HEK293 (cell line): ENCODE measurements around the gene GPR83.
A peak's percentile ranks its signal among the peaks of the same experiment; 100 is the strongest.

Source experiments
- CTCF ChIA-PET: fragments of 350-600 bp; formaldehyde crosslinking; extraction: SDS; loops from one replicate; lab custom pipeline; 2021; ENCODE audit warnings: antibody characterized with exemption; lab: Yijun Ruan, JAX
- POLR2A ChIA-PET: fragments of 300-600 bp; formaldehyde crosslinking; extraction: SDS; loops from one replicate; lab custom pipeline; 2020; ENCODE audit warnings: antibody characterized with exemption, inconsistent platforms; lab: Yijun Ruan, JAX
- H3K27ac ChIP-seq: fragments of 200-500 bp; sonication (Bioruptor generic); 2 replicates; pipeline ENCODE4 v1.5.1; 2014; ENCODE audit warnings: low read depth, low read length, control low read depth, inconsistent platforms; ENCODE audit errors: extremely low read depth
- H3K36me3 ChIP-seq, 2 experiments: fragments of 200-500 bp in 1 of 2; sonication (Bioruptor generic) in 1 of 2; 1 replicate in 1 of 2; 2 replicates in 1 of 2; pipeline ENCODE4 v1.5.1; 2014 to 2017; ENCODE audit warnings: inconsistent platforms in 2 of 2, low read length in 2 of 2; ENCODE audit not compliant: control insufficient read depth in 2 of 2, insufficient read depth in 1 of 2
- H3K4me1 ChIP-seq: fragments of 200-500 bp; sonication (Bioruptor generic); 2 replicates; pipeline ENCODE4 v1.5.1; 2014; ENCODE audit warnings: mild to moderate bottlenecking, low read length, inconsistent platforms; ENCODE audit not compliant: control insufficient read depth, insufficient read depth
- H3K4me3 ChIP-seq: 2 replicates; pipeline ENCODE4 v1.5.1; 2011; ENCODE audit warnings: low read depth, mild to moderate bottlenecking, control low read depth, low read length, moderate library complexity
- H3K9me3 ChIP-seq: fragments of 200-500 bp; sonication (Bioruptor generic); 2 replicates; pipeline ENCODE4 v1.5.1; 2014; ENCODE audit warnings: low read depth, low read length, inconsistent platforms; ENCODE audit not compliant: control insufficient read depth, insufficient read depth
- AEBP2 ChIP-seq: fragments of 450-650 bp; formaldehyde crosslinking; IDR thresholded peaks from 2 replicates; pipeline ENCODE4 v1.5.1; 2016; ENCODE audit warnings: missing biosample characterization, missing genetic modification characterization, borderline replicate concordance
- INSM2 ChIP-seq: fragments of 450-650 bp; formaldehyde crosslinking; IDR thresholded peaks from 2 replicates; pipeline ENCODE4 v1.5.1; 2016; ENCODE audit warnings: missing biosample characterization, missing genetic modification characterization
- KLF16 ChIP-seq: fragments of 450-650 bp; formaldehyde crosslinking; IDR thresholded peaks from 2 replicates; pipeline ENCODE4 v1.5.1; 2017; ENCODE audit warnings: missing biosample characterization, missing genetic modification characterization
- PRDM2 ChIP-seq: fragments of 450-650 bp; formaldehyde crosslinking; IDR thresholded peaks from 2 replicates; pipeline ENCODE4 v1.5.1; 2016; ENCODE audit warnings: missing biosample characterization, missing genetic modification characterization, borderline replicate concordance
- PRDM6 ChIP-seq: fragments of 450-650 bp; formaldehyde crosslinking; IDR thresholded peaks from 2 replicates; pipeline ENCODE4 v1.5.1; 2017; ENCODE audit warnings: missing biosample characterization, missing genetic modification characterization
- YY1 ChIP-seq: fragments of 450-650 bp; formaldehyde crosslinking; IDR thresholded peaks from 2 replicates; pipeline ENCODE4 v1.5.1; 2018; ENCODE audit warnings: missing biosample characterization, missing genetic modification characterization
- ZBTB26 ChIP-seq: fragments of 450-650 bp; formaldehyde crosslinking; optimal IDR thresholded peaks from 2 replicates; pipeline ENCODE3; 2016; ENCODE audit warnings: missing biosample characterization, mild to moderate bottlenecking, missing genetic modification characterization
- ZBTB8A ChIP-seq: fragments of 450-650 bp; formaldehyde crosslinking; IDR thresholded peaks from 2 replicates; pipeline ENCODE4 v1.5.1; 2016; ENCODE audit warnings: missing biosample characterization, missing genetic modification characterization
- ZNF114 ChIP-seq: fragments of 450-650 bp; formaldehyde crosslinking; IDR thresholded peaks from 2 replicates; pipeline ENCODE4 v1.5.0; 2017; ENCODE audit warnings: missing biosample characterization, missing genetic modification characterization
- ZNF2 ChIP-seq: fragments of 450-650 bp; formaldehyde crosslinking; IDR thresholded peaks from 2 replicates; pipeline ENCODE4 v1.5.1; 2016; ENCODE audit warnings: missing biosample characterization, missing genetic modification characterization
- ZNF202 ChIP-seq: fragments of 450-650 bp; formaldehyde crosslinking; IDR thresholded peaks from 2 replicates; pipeline ENCODE4 v1.5.1; 2016; ENCODE audit warnings: missing biosample characterization, missing genetic modification characterization, borderline replicate concordance
- ZNF37A ChIP-seq: fragments of 450-650 bp; IDR thresholded peaks from 2 replicates; pipeline ENCODE4 v1.5.1; 2018; ENCODE audit warnings: missing biosample characterization, missing genetic modification characterization
- ZNF394 ChIP-seq: fragments of 450-650 bp; formaldehyde crosslinking; IDR thresholded peaks from 2 replicates; pipeline ENCODE4 v1.5.1; 2016; ENCODE audit warnings: missing biosample characterization, missing genetic modification characterization, mild to moderate bottlenecking, moderate library complexity, borderline replicate concordance
- ZNF404 ChIP-seq: fragments of 450-650 bp; formaldehyde crosslinking; IDR thresholded peaks from 2 replicates; pipeline ENCODE4 v1.5.1; 2017; ENCODE audit warnings: missing biosample characterization, missing genetic modification characterization
- ZNF596 ChIP-seq: fragments of 450-650 bp; IDR thresholded peaks from 2 replicates; pipeline ENCODE4 v1.5.0; 2018; ENCODE audit warnings: missing biosample characterization, mild to moderate bottlenecking, missing genetic modification characterization, moderate library complexity
- ZNF623 ChIP-seq: fragments of 450-650 bp; formaldehyde crosslinking; IDR thresholded peaks from 2 replicates; pipeline ENCODE4 v1.5.1; 2016; ENCODE audit warnings: missing biosample characterization, missing genetic modification characterization
- ZNF660 ChIP-seq: fragments of 450-650 bp; IDR thresholded peaks from 2 replicates; pipeline ENCODE4 v1.5.1; 2018; ENCODE audit warnings: missing biosample characterization, mild to moderate bottlenecking, missing genetic modification characterization
- ZNF670 ChIP-seq: fragments of 450-650 bp; formaldehyde crosslinking; IDR thresholded peaks from 2 replicates; pipeline ENCODE4 v1.5.1; 2016; ENCODE audit warnings: missing biosample characterization, missing genetic modification characterization, low read depth
- ZNF76 ChIP-seq: fragments of 450-650 bp; formaldehyde crosslinking; IDR thresholded peaks from 2 replicates; pipeline ENCODE4; 2016; ENCODE audit warnings: low read depth, missing biosample characterization, missing genetic modification characterization, borderline replicate concordance
- ZNF785 ChIP-seq: fragments of 450-650 bp; formaldehyde crosslinking; IDR thresholded peaks from 2 replicates; pipeline ENCODE4 v1.5.1; 2016; ENCODE audit warnings: missing biosample characterization, missing genetic modification characterization
- ZNF830 ChIP-seq: fragments of 450-650 bp; IDR thresholded peaks from 2 replicates; pipeline ENCODE4 v1.5.0; 2018; ENCODE audit warnings: missing biosample characterization, missing genetic modification characterization, low read depth, mild to moderate bottlenecking, moderate library complexity
- ZSCAN30 ChIP-seq: fragments of 450-650 bp; IDR thresholded peaks from 2 replicates; pipeline ENCODE4 v1.5.1; 2018; ENCODE audit warnings: missing biosample characterization, mild to moderate bottlenecking, missing genetic modification characterization, moderate library complexity
- ZSCAN4 ChIP-seq: fragments of 450-650 bp; formaldehyde crosslinking; IDR thresholded peaks from 2 replicates; pipeline ENCODE4 v1.5.1; 2017; ENCODE audit warnings: missing biosample characterization, missing genetic modification characterization

GPR83 gene

GRCh38 chr11:94400839-94401772, at the start of gene GPR83:
TSS of gene GPR83 (minus strand) at chr11:94401419. CDS start at chr11:94401247, 172 bp downstream.
- POLR2A ChIA-PET = no interaction called here
- H3K27ac ChIP-seq = no peak within 1 kb of the TSS
- H3K4me3 ChIP-seq = peak within 1 kb of the TSS; percentile 37
- CTCF ChIA-PET = interaction anchor here (0.6 kb wide), 1 partner anchor 104 kb away, joined by 3 read pairs; no protein-coding TSS in a partner anchor
- no peaks in the 10 kb centered on the region for H3K4me1 ChIP-seq
- no peaks in the 10 kb centered on the region for H3K9me3 ChIP-seq
- no peaks in the 10 kb centered on the region for H3K36me3 ChIP-seq
- TF ChIP-seq ZNF2 (tag by site-specific recombination) = no peak
- TF ChIP-seq ZNF37A (tag by site-specific recombination) = no peak
- no peak for TF ChIP-seq ZNF623
- TF ChIP-seq ZBTB8A (tag by site-specific recombination) = no peak
- no peak for TF ChIP-seq ZSCAN4 (tag by site-specific recombination)
- 0 out of 2 replicates have a peak, but pooled peaks have one; percentile 27 for TF ChIP-seq ZNF660 (tag by site-specific recombination)
- TF ChIP-seq ZNF830 (tag by site-specific recombination) = no peak
- no peak for TF ChIP-seq YY1
- TF ChIP-seq ZSCAN30 (tag by site-specific recombination) = 0 out of 2 replicates have a peak, but pooled peaks have one; percentile 36
- no peak for TF ChIP-seq ZNF785 (tag by site-specific recombination)
- TF ChIP-seq ZNF596 (tag by site-specific recombination) = no peak
- no peak for TF ChIP-seq ZNF76 (tag by site-specific recombination)
- no peak for TF ChIP-seq ZNF202 (tag by site-specific recombination)
- TF ChIP-seq INSM2 (tag by site-specific recombination) = no peak
- no peak for TF ChIP-seq ZNF670 (tag by site-specific recombination)
- no peak for TF ChIP-seq PRDM2 (tag by site-specific recombination)
- TF ChIP-seq ZNF114 = no peak
- TF ChIP-seq PRDM6 (tag by site-specific recombination) = no peak
- TF ChIP-seq AEBP2 (tag by site-specific recombination) = no peak
- TF ChIP-seq KLF16 = no peak
- no peak for TF ChIP-seq ZNF404
- TF ChIP-seq ZBTB26 = peak; percentile 66
- no peak for TF ChIP-seq ZNF394 (tag by site-specific recombination)
